Activated CD8-positive, alpha-beta memory T cell treated with anti-CD3 and anti-CD28 coated beads, Interleukin-2, amount 50 U/mL, for 4 hours (primary cell): Measurements from ENCODE around the gene KRTAP3-2.
"Not testable (repeated sequence)": the region's sequence is repeated elsewhere in the genome, so short reads cannot be mapped to it uniquely, and the experiment has no call there.

Source experiments
- DNase-seq: peaks from one replicate; pipeline ENCODE4 v3.0.0-alpha.2; 2020

The KRTAP3-2 gene

DNA sequence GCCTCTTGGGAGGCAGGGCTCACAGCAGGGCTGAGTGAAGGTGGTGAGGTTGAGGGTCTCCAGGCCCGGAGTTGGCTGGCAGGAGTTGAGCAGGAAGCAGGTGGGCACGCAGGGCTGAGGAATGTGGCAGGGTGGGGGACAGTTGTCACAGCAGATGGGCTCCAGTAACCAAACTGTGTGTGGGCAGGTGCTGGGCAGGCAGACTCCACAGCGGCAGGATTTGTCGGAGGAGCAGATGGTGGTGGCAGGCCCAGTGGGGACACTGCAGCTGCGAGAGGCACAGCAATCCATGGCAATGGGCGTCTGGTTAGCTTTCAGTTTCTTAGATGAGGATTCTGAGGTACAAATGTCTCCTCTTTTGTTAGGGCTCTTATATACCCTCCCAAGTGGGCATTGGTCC is at the start of gene KRTAP3-2:
Gene KRTAP3-2 (minus strand): TSS at position 344 of the 400 bp plus-strand sequence. CDS start 53 bp downstream, at position 291.
- not testable (repeated sequence) for DNase-seq

DNA sequence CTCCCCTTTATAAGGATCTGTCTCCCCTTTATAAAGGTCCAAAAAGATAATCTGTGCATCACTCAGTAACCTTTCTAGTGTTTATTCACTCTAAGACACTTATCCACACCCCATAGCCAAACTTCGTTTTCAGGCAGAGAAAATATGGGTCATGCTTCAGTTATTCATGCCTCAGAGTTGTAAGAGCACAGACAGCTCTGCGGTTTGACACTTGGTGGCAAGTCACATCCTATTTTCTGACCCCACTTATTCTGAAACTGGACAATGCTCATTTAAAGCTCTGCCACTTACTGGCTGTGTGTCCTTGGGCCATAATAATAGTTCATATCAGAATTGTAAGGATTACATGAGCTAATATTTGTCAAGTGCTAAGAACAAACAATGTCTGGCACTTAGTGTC is 49.4 kb upstream of the KRTAP3-2 start:
- no peak for DNase-seq

DNA sequence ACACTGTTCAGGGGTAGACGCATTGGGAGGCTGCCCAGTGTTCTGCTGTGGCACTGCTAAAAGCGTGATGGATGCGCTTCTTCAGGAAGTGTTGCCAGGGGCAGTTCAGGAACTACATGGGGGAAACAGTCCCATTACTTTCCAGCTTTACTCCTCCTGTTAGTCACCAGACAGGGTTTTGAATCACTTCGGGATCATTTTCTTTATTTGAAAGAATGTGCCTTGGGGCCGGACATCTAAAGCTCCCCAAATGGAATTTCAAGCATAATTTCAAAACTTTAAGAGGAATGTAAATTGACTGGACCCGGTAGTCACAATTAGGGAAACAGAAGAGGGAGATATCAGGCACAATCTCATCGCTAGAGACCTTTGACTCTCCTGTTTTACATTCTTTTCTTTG is 48.7 kb upstream of the KRTAP3-2 start:
- DNase-seq, result no peak

- DNase-seq, result not testable (repeated sequence)
Measured at GRCh38 chr17:41046735-41047465, 47.2 kb upstream of the KRTAP3-2 start, which contains the start of gene KRTAP2-1. TSS of gene KRTAP2-1 (minus strand) at chr17:41047316. CDS start at chr17:41047267, 49 bp downstream.

DNA sequence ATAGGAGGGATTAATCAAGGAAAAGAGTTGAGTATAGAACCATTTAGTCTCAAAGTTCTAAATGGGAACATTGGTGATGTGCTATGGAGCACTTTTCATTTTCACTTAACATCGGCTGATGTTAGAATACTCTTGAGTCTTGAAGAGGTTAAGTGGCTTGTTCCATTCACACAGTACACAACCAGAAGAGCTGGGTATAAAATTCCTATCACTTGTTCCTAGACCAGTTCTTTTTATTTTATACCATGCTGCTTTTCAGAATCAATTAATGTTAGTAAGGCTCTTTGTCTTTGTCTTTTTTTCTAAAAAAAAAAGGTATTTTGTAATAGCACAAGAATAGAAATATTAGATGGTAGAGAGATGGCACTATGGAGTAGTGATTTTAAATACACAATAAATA is 43.2 kb upstream of the KRTAP3-2 start:
- no peak for DNase-seq

DNA sequence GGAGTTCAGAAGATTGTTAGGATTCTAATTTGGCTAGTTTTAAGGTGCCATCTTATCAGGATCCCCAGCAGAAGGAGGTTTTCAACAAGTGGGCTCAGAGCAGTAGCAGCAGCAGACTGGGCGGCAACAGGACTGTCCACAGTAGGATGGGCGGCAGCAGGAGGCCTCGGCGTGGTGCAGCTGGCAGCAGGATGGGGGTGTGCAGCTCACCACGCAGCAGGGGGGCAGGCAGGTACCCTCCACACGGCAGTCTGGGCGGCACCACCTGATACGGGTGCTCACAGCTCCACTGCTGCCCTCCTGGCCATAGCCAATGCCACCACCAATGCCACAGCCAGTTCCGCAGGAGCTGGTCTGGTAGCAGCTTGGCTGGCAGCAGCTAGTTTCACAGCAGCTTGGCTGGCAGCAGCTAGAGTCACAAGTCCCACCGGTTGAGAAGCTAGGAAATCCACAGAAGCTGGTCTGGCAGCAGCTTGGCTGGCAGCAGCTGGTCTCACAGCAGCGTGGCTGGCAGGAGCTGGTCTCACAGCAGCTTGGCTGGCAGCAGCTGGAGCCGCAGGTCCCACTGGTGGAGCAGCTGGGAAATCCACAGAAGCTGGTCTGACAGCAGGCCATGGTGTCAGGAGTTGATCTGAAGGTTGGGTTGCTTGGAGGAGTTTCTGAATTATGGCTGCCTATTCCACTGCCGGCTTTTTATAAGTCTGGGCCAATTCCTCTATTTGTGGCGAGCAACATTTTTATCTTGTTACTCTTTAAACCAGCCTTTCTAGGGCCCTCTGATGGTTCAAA is 41.3 kb upstream of the KRTAP3-2 start, which contains the start of gene KRTAP1-1:
Gene KRTAP1-1 (minus strand): TSS at position 668 of the 789 bp plus-strand sequence. CDS start 53 bp downstream, at position 615.
- not testable (repeated sequence) for DNase-seq

- no peak for DNase-seq
Measured at GRCh38 chr17:41037853-41038350, 38.2 kb upstream of the KRTAP3-2 start.

DNA sequence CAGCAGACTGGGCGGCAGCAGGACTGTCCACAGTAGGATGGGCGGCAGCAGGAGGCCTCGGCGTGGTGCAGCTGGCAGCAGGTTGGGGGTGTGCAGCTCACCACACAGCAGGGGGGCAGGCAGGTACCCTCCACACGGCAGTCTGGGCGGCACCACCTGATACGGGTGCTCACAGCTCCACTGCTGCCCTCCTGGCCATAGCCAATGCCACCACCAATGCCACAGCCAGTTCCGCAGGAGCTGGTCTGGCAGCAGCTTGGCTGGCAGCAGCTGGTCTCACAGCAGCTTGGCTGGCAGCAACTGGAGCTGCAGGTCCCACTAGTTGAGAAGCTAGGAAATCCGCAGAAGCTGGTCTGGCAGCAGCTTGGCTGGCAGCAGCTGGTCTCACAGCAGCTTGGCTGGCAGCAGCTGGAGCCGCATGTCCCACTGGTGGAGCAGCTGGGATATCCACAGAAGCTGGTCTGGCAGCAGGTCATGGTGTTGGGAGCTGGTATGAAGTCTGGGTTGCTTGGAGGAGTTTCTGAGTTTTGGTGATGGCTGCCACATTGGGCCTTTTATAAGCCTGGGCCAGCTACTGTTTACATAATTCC is 34.7 kb upstream of the KRTAP3-2 start, which contains the start of gene KRTAP1-3:
Gene KRTAP1-3 (minus strand): TSS at position 529 of the 590 bp plus-strand sequence. CDS start 53 bp downstream, at position 476.
- DNase-seq, result not testable (repeated sequence)

- DNase-seq, result no peak
Measured at GRCh38 chr17:41029633-41030245, 30.0 kb upstream of the KRTAP3-2 start, which contains the start of gene KRTAP1-4. TSS of gene KRTAP1-4 (minus strand) at chr17:41030195. CDS start at chr17:41030078, 117 bp downstream.

DNA sequence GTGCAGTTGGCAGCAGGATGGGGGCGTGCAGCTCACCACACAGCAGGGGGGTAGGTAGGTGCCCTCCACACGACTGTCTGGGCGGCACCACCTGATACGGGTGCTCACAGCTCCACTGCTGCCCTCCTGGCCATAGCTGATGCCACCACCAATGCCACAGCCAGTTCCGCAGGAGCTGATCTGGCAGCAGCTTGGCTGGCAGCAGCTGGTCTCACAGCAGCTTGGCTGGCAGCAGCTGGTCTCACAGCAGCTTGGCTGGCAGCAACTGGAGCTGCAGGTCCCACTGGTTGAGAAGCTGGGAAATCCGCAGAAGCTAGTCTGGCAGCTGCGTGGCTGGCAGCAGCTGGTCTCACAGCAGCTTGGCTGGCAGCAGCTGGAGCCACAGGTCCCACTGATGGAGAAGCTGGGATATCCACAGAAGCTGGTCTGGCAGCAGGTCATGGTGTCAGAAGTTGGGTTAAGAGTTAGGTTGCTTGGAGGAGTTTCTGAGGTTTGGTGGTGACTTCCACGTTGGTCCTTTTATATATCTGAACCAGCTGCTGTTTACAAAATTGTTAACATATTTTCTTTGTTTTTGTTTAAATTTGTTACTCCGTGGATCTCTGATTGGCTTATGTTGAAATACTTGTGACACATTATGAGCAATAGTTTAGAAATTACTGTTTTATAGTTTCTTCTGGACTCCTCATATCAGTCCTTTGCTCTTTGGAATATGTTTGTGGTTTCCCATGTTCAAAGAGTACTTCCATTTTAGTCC is 27.2 kb upstream of the KRTAP3-2 start, which contains the start of gene KRTAP1-5:
Gene KRTAP1-5 (minus strand): TSS at position 494 of the 757 bp plus-strand sequence. CDS start 53 bp downstream, at position 441.
- DNase-seq, result no peak

GRCh38 chr17:41024697-41025096 is 25.0 kb upstream of the KRTAP3-2 start:
- DNase-seq, result no peak

GRCh38 chr17:41020336-41020735 is 20.6 kb upstream of the KRTAP3-2 start:
- DNase-seq, result no peak

GRCh38 chr17:41019415-41019814 is 19.7 kb upstream of the KRTAP3-2 start:
- DNase-seq, result no peak

- no peak for DNase-seq
Measured at GRCh38 chr17:41018541-41018940, 18.8 kb upstream of the KRTAP3-2 start.

- no peak for DNase-seq
Measured at GRCh38 chr17:41016578-41017215, 17.0 kb upstream of the KRTAP3-2 start.

DNA sequence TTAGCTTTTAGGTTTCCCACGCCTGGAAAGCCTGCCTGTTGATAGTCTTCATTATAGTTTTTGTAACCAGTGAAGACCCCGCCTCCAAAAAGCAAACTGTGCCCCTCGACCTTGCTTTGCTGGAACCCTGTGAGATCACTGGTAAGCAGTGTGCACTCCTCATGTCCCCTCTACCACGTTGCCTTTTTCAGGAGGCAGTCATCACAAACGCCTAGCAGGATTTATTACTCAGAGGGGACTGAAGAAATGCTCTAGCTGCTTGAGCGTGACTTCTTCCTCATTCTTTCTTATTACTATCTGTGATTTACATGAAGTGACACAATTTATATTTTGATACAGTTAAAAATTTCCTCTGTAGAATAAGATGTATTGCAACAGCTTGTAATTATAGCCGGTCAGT is 15.7 kb upstream of the KRTAP3-2 start:
- no peak for DNase-seq

- DNase-seq, result no peak
Measured at GRCh38 chr17:41013606-41014005, 13.9 kb upstream of the KRTAP3-2 start.

DNA sequence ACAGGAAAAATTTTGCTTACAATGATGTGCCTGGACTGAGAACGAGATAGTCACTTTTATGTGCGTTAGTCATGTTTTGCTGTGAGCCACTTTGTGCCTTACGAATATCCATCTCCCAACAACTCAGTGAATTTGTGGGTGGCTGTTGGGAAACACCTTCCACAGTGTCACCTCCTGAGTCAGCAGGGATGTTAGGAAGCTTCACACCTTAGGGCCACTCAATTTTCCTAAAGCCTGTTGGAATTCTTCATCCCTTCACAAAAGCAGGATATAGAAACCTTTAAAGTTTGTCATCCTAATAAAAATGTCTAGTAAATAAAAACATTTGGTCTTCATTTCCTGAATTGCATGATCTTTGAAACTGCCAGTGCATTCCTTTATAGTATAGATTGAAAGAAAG is 13.5 kb upstream of the KRTAP3-2 start:
- no peak for DNase-seq

- DNase-seq, result no peak
Measured at GRCh38 chr17:41012326-41013120, 12.8 kb upstream of the KRTAP3-2 start.

DNA sequence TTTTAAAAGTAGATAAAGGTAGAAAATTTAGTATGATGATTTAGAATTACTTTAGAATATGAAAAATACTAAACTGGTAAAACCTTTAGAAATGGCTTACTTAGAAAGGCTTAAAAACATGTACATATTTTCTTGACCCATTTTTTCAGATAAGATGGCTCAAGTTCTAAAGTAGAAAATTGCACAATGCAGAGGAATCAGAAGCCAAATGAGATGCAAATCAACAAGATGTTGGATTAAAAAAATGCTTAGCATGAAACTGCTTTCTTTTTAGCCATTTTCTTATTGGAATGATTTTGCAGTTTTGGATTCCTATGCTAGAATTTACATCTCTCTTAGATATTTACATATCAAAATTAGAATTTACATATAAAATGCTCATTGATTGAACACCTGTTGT is 10.7 kb upstream of the KRTAP3-2 start:
- DNase-seq, result no peak
